Panc1 (cell line): ENCODE data around the gene OR1C1.
"Not testable (repeated sequence)": the region's sequence is repeated elsewhere in the genome, so short reads cannot be mapped to it uniquely, and the experiment has no call there.

Experiments used
- POLR2AphosphoS5 ChIP-seq: IDR thresholded peaks from 2 replicates; pipeline ENCODE4 v1.6.1; 2012; ENCODE audit warnings: mild to moderate bottlenecking, low read depth, low read length, moderate library complexity
- TF ChIP-seq, protein P1 (sequence below): fragments of 450-650 bp; IDR thresholded peaks from 2 replicates; pipeline ENCODE4 v1.5.1; 2017; ENCODE audit warnings: mild to moderate bottlenecking
- TF ChIP-seq, protein P2 (sequence below), 2 experiments: IDR thresholded peaks; 2 replicates each; pipeline ENCODE4 v1.6.1; 2011 to 2012; ENCODE audit warnings: low read depth in 2 of 2, control low read depth in 1 of 2, low read length in 1 of 2, mild to moderate bottlenecking in 1 of 2, moderate library complexity in 1 of 2; ENCODE audit not compliant: insufficient read depth in 1 of 2

DNA sequence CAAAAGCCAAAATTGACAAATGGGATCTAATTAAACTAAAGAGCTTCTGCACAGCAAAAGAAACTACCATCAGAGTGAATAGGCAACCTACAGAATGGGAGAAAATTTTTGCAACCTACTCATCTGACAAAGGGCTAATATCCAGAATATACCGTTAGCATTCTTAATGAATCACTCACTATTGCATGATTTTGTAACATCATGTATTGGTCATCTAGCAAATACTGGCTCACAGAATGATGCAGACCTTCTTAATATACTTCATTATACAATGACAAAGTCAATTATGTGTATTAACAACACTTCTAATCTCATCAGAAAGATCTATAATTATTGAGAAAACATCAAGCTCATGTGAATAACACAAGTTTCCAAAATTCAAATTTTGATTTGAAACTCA lies 6.0 kb downstream of the OR1C1 start:
- TF ChIP-seq, protein P1, sequence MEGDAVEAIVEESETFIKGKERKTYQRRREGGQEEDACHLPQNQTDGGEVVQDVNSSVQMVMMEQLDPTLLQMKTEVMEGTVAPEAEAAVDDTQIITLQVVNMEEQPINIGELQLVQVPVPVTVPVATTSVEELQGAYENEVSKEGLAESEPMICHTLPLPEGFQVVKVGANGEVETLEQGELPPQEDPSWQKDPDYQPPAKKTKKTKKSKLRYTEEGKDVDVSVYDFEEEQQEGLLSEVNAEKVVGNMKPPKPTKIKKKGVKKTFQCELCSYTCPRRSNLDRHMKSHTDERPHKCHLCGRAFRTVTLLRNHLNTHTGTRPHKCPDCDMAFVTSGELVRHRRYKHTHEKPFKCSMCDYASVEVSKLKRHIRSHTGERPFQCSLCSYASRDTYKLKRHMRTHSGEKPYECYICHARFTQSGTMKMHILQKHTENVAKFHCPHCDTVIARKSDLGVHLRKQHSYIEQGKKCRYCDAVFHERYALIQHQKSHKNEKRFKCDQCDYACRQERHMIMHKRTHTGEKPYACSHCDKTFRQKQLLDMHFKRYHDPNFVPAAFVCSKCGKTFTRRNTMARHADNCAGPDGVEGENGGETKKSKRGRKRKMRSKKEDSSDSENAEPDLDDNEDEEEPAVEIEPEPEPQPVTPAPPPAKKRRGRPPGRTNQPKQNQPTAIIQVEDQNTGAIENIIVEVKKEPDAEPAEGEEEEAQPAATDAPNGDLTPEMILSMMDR = not testable (repeated sequence)
- TF ChIP-seq, protein P2, sequence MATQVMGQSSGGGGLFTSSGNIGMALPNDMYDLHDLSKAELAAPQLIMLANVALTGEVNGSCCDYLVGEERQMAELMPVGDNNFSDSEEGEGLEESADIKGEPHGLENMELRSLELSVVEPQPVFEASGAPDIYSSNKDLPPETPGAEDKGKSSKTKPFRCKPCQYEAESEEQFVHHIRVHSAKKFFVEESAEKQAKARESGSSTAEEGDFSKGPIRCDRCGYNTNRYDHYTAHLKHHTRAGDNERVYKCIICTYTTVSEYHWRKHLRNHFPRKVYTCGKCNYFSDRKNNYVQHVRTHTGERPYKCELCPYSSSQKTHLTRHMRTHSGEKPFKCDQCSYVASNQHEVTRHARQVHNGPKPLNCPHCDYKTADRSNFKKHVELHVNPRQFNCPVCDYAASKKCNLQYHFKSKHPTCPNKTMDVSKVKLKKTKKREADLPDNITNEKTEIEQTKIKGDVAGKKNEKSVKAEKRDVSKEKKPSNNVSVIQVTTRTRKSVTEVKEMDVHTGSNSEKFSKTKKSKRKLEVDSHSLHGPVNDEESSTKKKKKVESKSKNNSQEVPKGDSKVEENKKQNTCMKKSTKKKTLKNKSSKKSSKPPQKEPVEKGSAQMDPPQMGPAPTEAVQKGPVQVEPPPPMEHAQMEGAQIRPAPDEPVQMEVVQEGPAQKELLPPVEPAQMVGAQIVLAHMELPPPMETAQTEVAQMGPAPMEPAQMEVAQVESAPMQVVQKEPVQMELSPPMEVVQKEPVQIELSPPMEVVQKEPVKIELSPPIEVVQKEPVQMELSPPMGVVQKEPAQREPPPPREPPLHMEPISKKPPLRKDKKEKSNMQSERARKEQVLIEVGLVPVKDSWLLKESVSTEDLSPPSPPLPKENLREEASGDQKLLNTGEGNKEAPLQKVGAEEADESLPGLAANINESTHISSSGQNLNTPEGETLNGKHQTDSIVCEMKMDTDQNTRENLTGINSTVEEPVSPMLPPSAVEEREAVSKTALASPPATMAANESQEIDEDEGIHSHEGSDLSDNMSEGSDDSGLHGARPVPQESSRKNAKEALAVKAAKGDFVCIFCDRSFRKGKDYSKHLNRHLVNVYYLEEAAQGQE (IDR thresholded peaks at IDR 0.05; ENCODE audit: insufficient read depth in 1 of 2, low read depth in 2 of 2, low read length in 1 of 2) = not testable (repeated sequence)
- not testable (repeated sequence) for TF ChIP-seq POLR2AphosphoS5
